Activated CD8-positive, alpha-beta T cell treated with anti-CD3 and anti-CD28 coated beads for 36 hours (primary cell): ENCODE data around the gene NAP1L1. TPM values are rescaled to one million over a fixed set of nuclear protein-coding genes. Genes with fewer than 3 reads are reported as not detected.

Experiments
- ATAC-seq: fragments of 200-7000 bp; cut with Tn5 transposase; one replicate; pipeline ENCODE4 v1.10.0; 2021; ENCODE audit warnings: mild to moderate bottlenecking, moderate library complexity
- CTCF ChIA-PET: fragments of 350-600 bp; sonication (Branson Sonifier 250); formaldehyde crosslinking; loops from one replicate; lab custom pipeline; 2021; ENCODE audit warnings: antibody characterized with exemption; lab: Charles Lee
- POLR2A ChIA-PET: fragments of 350-600 bp; sonication (Branson Sonifier 250); formaldehyde crosslinking; loops from one replicate; lab custom pipeline; 2021; ENCODE audit warnings: antibody characterized with exemption; lab: Charles Lee
- DNase-seq: peaks from one replicate; pipeline ENCODE4 v3.0.0-alpha.2; 2020
- H3K27ac Mint-ChIP-seq: one replicate; pipeline ENCODE4 v1.8.0; 2021; ENCODE audit warnings: mild to moderate bottlenecking, mixed read lengths
- H3K27me3 Mint-ChIP-seq: one replicate; pipeline ENCODE4 v1.8.0; 2021; ENCODE audit warnings: mixed read lengths
- H3K36me3 Mint-ChIP-seq: one replicate; pipeline ENCODE4 v1.8.0; 2021; ENCODE audit warnings: low read depth, mixed read lengths
- H3K4me1 Mint-ChIP-seq: one replicate; pipeline ENCODE4 v1.8.0; 2021; ENCODE audit warnings: low read depth, mixed read lengths
- H3K4me3 Mint-ChIP-seq: one replicate; pipeline ENCODE4 v1.8.0; 2021; ENCODE audit warnings: mild to moderate bottlenecking, moderate library complexity, mixed read lengths
- H3K9me3 Mint-ChIP-seq: one replicate; pipeline ENCODE4 v1.8.0; 2021; ENCODE audit warnings: mixed read lengths
- CTCF ChIP-seq: fragments of 200-600 bp; IDR thresholded peaks from one replicate; pipeline ENCODE4 v1.8.0; 2022; ENCODE audit warnings: antibody characterized with exemption, mild to moderate bottlenecking
- intact Hi-C: fragments of 100-400 bp; cut with micrococcal nuclease; formaldehyde crosslinking; loops from one replicate; pipeline ENCODE4 v1.10.0; 2022
- total RNA-seq, 2 experiments: library from RNA; stranded (reverse); gene quantifications; one replicate each; pipeline ENCODE4 v1.2.3, GENCODE V29; 2021

The NAP1L1 gene
- total RNA-seq, 2 experiments from 2014 or later, result 1,090 to 1,104 TPM

DNA sequence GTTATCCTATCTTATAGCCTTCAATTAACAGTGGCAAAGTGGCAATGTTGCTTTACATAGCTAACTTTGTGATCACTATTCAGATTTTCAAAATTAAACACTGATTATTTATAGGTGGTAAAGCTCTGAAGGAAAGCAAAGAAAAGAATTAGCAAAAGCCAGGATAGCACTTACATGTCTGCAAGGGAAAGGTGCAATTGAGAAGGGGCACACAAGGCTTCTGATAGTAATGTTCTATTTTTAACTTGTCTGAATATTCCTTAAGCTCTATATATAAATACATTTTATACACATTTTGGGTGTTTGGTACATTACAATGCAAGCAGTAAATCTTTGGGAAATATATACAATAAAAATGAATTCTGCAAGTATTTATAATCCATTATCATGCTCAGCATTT, 10.9 kb downstream of the NAP1L1 start:
- POLR2A ChIA-PET, result interaction anchor here (0.7 to 3.0 kb wide), 3 partner anchors 10 to 30 kb away, joined by 3 to 12 read pairs (median 3); partner anchors contain the start of gene NAP1L1
- H3K4me3 Mint-ChIP-seq, result no peak overlapping the region
- DNase-seq, result no peak

DNA sequence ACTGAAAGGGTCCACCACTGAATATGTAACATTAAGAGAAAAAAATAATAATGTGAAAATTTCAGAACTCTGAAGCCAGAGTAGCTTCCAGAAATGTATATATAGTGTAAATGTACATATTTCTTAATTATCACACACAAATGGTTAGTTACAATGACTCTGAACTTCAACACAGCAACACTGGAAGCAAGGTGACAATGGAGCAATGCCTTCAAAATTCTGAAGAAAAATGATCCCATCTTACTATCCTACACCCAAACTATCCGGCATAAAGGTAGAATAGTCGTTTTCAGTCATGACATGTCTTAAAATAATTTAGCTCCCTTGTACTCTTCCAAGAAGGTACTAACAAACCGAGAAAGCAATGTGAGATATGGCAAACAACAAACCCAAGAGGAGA, 11.9 kb downstream of the NAP1L1 start:
- peaks cover 78% of the 10 kb centered on the region for H3K4me1 Mint-ChIP-seq
- CTCF ChIA-PET, result interaction anchor here (1.4 kb wide), 1 partner anchor 9 kb away, joined by 5 read pairs; no protein-coding TSS in a partner anchor

More for the DNA sequence above, 10.9 kb downstream of the NAP1L1 start:
- Mint-ChIP-seq H3K27ac (no peak overlapping the region), H3K9me3 (peaks cover under 1% of the 10 kb centered on the region), H3K36me3 (peaks cover 75% of the 10 kb centered on the region), H3K27me3 (no peaks in the 10 kb centered on the region), H3K4me1 (peaks cover 77% of the 10 kb centered on the region)
- no peak for TF ChIP-seq CTCF
- intact Hi-C loops, result no loop called here
- CTCF ChIA-PET, result interaction anchor here (1.4 kb wide), 1 partner anchor 8 kb away, joined by 5 read pairs; no protein-coding TSS in a partner anchor
- no peak for ATAC-seq

DNA sequence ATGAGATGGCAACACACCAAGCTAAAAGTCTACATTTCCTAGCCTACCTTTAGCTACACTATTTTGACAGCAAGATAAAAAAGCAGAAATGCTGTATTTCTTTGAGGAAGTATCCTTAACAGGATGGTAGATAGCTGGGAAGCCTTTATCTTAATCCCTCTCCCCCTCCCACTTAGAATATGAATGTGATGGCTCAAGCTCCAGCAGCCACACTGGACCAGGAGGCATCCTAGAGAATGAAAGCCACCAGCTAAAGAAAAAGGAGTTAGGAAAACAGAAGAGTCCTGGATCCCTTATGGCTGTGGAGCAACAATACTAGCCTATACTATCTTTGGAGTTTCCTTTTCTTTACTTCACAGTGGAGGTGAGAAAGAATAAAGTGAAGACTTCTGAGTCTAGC, 15.1 kb downstream of the NAP1L1 start:
- Mint-ChIP-seq H3K36me3 (peaks cover 86% of the 10 kb centered on the region), H3K4me3 (no peak overlapping the region), H3K27me3 (no peaks in the 10 kb centered on the region), H3K27ac (peak overlapping the region; percentile 76), H3K4me1 (peaks cover 68% of the 10 kb centered on the region), H3K9me3 (peaks cover 15% of the 10 kb centered on the region)
- ATAC-seq (no peak), DNase-seq (no peak)
- ChIA-PET CTCF (interaction anchor here (1.3 kb wide), 1 partner anchor 279 kb away, joined by 4 read pairs; the partner anchor contains the start of gene BBS10), POLR2A (interaction anchor here (2.0 kb wide), 1 partner anchor 14 kb away, joined by 8 read pairs; the partner anchor contains the start of gene NAP1L1)
- TF ChIP-seq CTCF, result no peak
- intact Hi-C loops, result no loop called here

More for the DNA sequence above, 11.9 kb downstream of the NAP1L1 start:
- DNase-seq (no peak), ATAC-seq (no peak)
- H3K4me3 Mint-ChIP-seq, result no peak overlapping the region
- intact Hi-C loops, result no loop called here
- no peaks in the 10 kb centered on the region for H3K9me3 Mint-ChIP-seq
- no peaks in the 10 kb centered on the region for H3K27me3 Mint-ChIP-seq
- H3K27ac Mint-ChIP-seq, result no peak overlapping the region
- H3K36me3 Mint-ChIP-seq, result peaks cover 76% of the 10 kb centered on the region
- POLR2A ChIA-PET, result interaction anchor here (0.6 to 3.0 kb wide), 5 partner anchors 8 to 56 kb away, joined by 3 to 12 read pairs (median 3); partner anchors contain the start of gene NAP1L1
- no peak for TF ChIP-seq CTCF

GRCh38 chr12:76065917-76066316, 18.6 kb downstream of the NAP1L1 start:
- H3K27me3 Mint-ChIP-seq, result no peaks in the 10 kb centered on the region
- H3K9me3 Mint-ChIP-seq, result peaks cover 15% of the 10 kb centered on the region
- no peak overlapping the region for H3K27ac Mint-ChIP-seq
- no peak for DNase-seq
- CTCF ChIA-PET, result no interaction called here
- no peak for TF ChIP-seq CTCF
- POLR2A ChIA-PET, result no interaction called here
- H3K4me1 Mint-ChIP-seq, result peaks cover 50% of the 10 kb centered on the region
- intact Hi-C loops, result no loop called here
- H3K4me3 Mint-ChIP-seq, result no peak overlapping the region
- no peak for ATAC-seq
- H3K36me3 Mint-ChIP-seq, result peaks cover 90% of the 10 kb centered on the region

GRCh38 chr12:76064904-76065303, 19.6 kb downstream of the NAP1L1 start:
- ChIA-PET CTCF (interaction anchor here (1.4 kb wide), 1 partner anchor 391 kb away, joined by 4 read pairs; no protein-coding TSS in a partner anchor), POLR2A (interaction anchor here (2.0 kb wide), 1 partner anchor 15 kb away, joined by 10 read pairs; no protein-coding TSS in a partner anchor)
- Mint-ChIP-seq H3K4me1 (peaks cover 50% of the 10 kb centered on the region), H3K9me3 (peaks cover 15% of the 10 kb centered on the region), H3K36me3 (peaks cover 91% of the 10 kb centered on the region), H3K27me3 (no peaks in the 10 kb centered on the region), H3K4me3 (no peak overlapping the region), H3K27ac (peak overlapping the region; percentile 21)
- DNase-seq, result no peak
- intact Hi-C loops, result no loop called here
- no peak for TF ChIP-seq CTCF
- no peak for ATAC-seq
